SU-DHL-6 (cell line): ENCODE measurements around the gene AAR2.

ENCODE experiments used
- H2AFZ ChIP-seq: fragments of 200-600 bp; sonication (generic); 2 replicates; pipeline ENCODE4 v1.6.1; 2014; ENCODE audit warnings: low read depth, mild to moderate bottlenecking, moderate library complexity, mixed read lengths, antibody characterized with exemption, low read length; ENCODE audit not compliant: severe bottlenecking
- H3F3A ChIP-seq: fragments of 200-600 bp; shearing (Covaris generic); 2 replicates; pipeline ENCODE4 v1.6.0; 2016; ENCODE audit warnings: antibody characterized with exemption, mild to moderate bottlenecking; ENCODE audit not compliant: insufficient read depth
- H3K27ac ChIP-seq: fragments of 200-600 bp; sonication (generic); 2 replicates; pipeline ENCODE4 v1.5.1; 2016; ENCODE audit warnings: low read depth, mild to moderate bottlenecking, low read length, moderate library complexity, mixed read lengths
- H3K27me3 ChIP-seq: fragments of 200-600 bp; sonication (generic), shearing (Covaris generic); 2 replicates; pipeline ENCODE4 v1.6.0; 2014; ENCODE audit warnings: mild to moderate bottlenecking, low read length
- H3K36me3 ChIP-seq: fragments of 200-600 bp; sonication (generic); 2 replicates; pipeline ENCODE4 v1.6.1; 2014; ENCODE audit warnings: mild to moderate bottlenecking, low read length, mixed read lengths
- H3K4me2 ChIP-seq: fragments of 300-600, 200-600 bp; shearing (Covaris generic), sonication (generic); 2 replicates; pipeline ENCODE4 v1.6.0; 2014; ENCODE audit warnings: low read length, low read depth, mild to moderate bottlenecking; ENCODE audit not compliant: poor library complexity, severe bottlenecking
- H3K4me3 ChIP-seq: fragments of 200-600 bp; sonication (generic); 2 replicates; pipeline ENCODE4 v1.5.1; 2014; ENCODE audit warnings: antibody characterized with exemption, low read length, mild to moderate bottlenecking, mixed read lengths; ENCODE audit not compliant: insufficient read depth, poor library complexity, severe bottlenecking
- H3K79me2 ChIP-seq: fragments of 200-600 bp; sonication (generic); 2 replicates; pipeline ENCODE4 v1.6.1; 2014; ENCODE audit warnings: mild to moderate bottlenecking, low read length, moderate library complexity; ENCODE audit not compliant: insufficient read depth
- H3K9ac ChIP-seq: fragments of 200-600 bp; sonication (generic); 2 replicates; pipeline ENCODE4 v1.7.0; 2014; ENCODE audit warnings: mild to moderate bottlenecking, low read length
- H3K9me2 ChIP-seq: fragments of 200-600 bp; sonication (generic); replicated peaks from 2 replicates; pipeline ENCODE4 v1.6.1; 2014; ENCODE audit warnings: low read length; ENCODE audit not compliant: insufficient read depth
- H3K9me3 ChIP-seq: fragments of 200-600 bp; sonication (generic); 2 replicates; pipeline ENCODE4 v1.6.1; 2014; ENCODE audit warnings: low read length, mixed read lengths; ENCODE audit not compliant: insufficient read depth
- H4K20me1 ChIP-seq: fragments of 200-600 bp; sonication (generic); 2 replicates; pipeline ENCODE4 v1.6.1; 2014; ENCODE audit warnings: low read depth, mild to moderate bottlenecking, antibody characterized with exemption, low read length, moderate library complexity, mixed read lengths
- EZH2phosphoT487 ChIP-seq: fragments of 200-600 bp; sonication (generic), shearing (Covaris generic); conservative IDR thresholded peaks from 2 replicates; pipeline ENCODE4 v1.6.1; 2018; ENCODE audit warnings: mild to moderate bottlenecking, antibody characterized with exemption, low read length, moderate library complexity, mixed read lengths
- TF ChIP-seq, protein P1 (sequence below): fragments of 200-600 bp; sonication (generic); IDR thresholded peaks from one replicate; pipeline ENCODE4 v1.5.1; 2017; ENCODE audit warnings: antibody characterized with exemption, mild to moderate bottlenecking, low read length, moderate library complexity; ENCODE audit not compliant: insufficient read depth, poor library complexity, severe bottlenecking

AAR2 gene

DNA sequence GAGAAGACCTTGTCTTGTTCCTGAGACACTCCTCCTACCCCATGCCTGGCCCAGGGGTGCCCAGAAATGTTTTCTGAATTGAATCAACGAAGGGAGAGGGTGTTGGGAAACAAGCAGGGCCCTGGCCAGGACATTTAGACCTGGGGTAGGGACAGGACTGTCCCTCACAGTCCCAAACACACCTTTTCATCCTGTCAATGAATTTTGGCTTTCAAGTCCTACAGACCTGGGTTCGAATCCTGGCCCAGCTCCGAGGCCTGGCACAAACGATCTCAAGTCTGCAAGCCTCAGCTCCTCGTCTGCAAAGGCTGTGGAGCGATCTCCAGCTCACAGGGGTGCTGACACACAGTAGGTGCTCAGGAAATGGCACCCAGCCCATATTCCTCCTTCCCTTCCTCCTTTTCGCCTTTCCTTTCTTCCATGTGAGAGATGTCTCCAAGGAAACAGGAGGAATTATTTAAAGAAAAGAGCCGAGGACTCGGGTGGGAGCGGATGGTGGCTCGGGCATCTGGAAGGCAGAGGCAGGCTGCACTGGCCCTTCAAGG, 62.6 kb downstream of the AAR2 start:
- H3K27me3 ChIP-seq = no peaks in the 10 kb centered on the region
- no peak overlapping the region for H3K27ac ChIP-seq
- H3K36me3 ChIP-seq = no peaks in the 10 kb centered on the region
- no peaks in the 10 kb centered on the region for H3K79me2 ChIP-seq
- no peaks in the 10 kb centered on the region for H3F3A ChIP-seq
- no peak overlapping the region for H3K9ac ChIP-seq
- H3K9me2 ChIP-seq = no peaks in the 10 kb centered on the region
- TF ChIP-seq EZH2phosphoT487 = no peak
- TF ChIP-seq, protein P1, sequence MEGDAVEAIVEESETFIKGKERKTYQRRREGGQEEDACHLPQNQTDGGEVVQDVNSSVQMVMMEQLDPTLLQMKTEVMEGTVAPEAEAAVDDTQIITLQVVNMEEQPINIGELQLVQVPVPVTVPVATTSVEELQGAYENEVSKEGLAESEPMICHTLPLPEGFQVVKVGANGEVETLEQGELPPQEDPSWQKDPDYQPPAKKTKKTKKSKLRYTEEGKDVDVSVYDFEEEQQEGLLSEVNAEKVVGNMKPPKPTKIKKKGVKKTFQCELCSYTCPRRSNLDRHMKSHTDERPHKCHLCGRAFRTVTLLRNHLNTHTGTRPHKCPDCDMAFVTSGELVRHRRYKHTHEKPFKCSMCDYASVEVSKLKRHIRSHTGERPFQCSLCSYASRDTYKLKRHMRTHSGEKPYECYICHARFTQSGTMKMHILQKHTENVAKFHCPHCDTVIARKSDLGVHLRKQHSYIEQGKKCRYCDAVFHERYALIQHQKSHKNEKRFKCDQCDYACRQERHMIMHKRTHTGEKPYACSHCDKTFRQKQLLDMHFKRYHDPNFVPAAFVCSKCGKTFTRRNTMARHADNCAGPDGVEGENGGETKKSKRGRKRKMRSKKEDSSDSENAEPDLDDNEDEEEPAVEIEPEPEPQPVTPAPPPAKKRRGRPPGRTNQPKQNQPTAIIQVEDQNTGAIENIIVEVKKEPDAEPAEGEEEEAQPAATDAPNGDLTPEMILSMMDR = no peak
- no peak overlapping the region for H3K4me3 ChIP-seq
- no peak overlapping the region for H3K4me2 ChIP-seq
- H4K20me1 ChIP-seq = no peaks in the 10 kb centered on the region
- no peaks in the 10 kb centered on the region for H3K9me3 ChIP-seq
- no peak overlapping the region for H2AFZ ChIP-seq

DNA sequence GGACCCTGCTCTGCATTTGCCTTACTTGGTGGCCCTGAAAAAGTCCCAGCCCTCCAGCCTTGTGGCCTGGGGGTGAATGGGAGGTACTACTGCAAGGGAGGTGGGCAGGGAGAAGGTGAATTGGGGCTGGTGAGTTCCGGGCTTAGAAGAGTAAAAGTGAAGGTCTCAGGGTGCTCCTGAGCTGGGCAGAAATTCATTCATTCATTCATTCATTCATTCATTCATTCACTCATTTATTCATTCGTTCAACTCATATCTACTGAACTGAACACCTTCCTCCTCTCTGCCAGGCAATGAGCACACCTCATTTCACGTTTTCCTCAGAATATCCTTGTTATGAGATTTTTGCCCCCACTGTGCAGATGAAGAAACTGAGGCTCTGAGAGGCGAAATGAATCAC, 63.2 kb downstream of the AAR2 start:
- Histone ChIP-seq H3K4me2 (no peak overlapping the region), H4K20me1 (no peaks in the 10 kb centered on the region), H3K9ac (no peak overlapping the region), H3K4me3 (no peak overlapping the region), H3K36me3 (no peaks in the 10 kb centered on the region), H3F3A (no peaks in the 10 kb centered on the region), H3K27ac (no peak overlapping the region), H3K9me3 (no peaks in the 10 kb centered on the region), H3K27me3 (no peaks in the 10 kb centered on the region), H2AFZ (no peak overlapping the region), H3K9me2 (no peaks in the 10 kb centered on the region), H3K79me2 (no peaks in the 10 kb centered on the region)
- TF ChIP-seq, protein P1 = no peak
- TF ChIP-seq EZH2phosphoT487 = no peak

DNA sequence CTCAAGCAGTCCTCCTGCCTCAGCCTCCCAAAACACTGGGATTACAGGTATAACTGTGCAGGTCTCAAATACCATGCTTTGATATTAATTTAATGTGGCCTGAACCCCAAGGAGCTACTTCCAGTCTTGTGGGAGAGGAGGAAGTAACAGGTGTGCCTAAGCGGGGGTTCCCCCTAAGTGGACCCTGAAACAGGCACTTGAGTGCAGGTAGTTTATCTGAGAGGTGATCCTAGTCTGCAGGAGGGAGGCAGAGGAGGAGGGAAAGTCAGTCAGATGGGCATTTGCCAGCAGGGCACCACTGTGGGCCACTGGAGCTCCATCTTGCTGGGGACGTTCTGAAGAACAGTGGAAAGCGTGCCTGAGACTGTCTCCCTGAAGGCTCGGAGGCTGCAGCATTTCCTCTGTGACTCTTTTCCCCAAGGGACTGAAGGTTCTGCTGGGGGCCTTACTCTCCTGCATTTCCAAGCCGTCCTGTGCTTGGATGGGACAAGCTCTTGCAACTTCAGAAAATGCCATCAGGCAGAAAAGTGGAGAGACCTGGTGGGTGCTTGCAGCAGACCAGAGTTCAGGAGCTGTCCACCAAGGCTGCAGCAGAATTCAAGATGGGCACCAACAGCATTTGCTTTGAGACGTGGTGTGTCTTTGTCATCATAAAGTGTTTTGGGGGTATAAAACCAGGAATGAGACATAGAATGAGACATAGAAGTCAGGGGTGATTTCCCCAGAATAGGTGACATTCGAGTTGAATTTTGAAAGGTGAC, 65.3 kb downstream of the AAR2 start:
- no peaks in the 10 kb centered on the region for H3K79me2 ChIP-seq
- no peak overlapping the region for H3K9ac ChIP-seq
- no peaks in the 10 kb centered on the region for H3K36me3 ChIP-seq
- no peak overlapping the region for H3K4me2 ChIP-seq
- H4K20me1 ChIP-seq = no peaks in the 10 kb centered on the region
- no peak overlapping the region for H3K27ac ChIP-seq
- H3K9me2 ChIP-seq = no peaks in the 10 kb centered on the region
- H2AFZ ChIP-seq = no peak overlapping the region
- no peaks in the 10 kb centered on the region for H3F3A ChIP-seq
- no peaks in the 10 kb centered on the region for H3K9me3 ChIP-seq
- no peak for TF ChIP-seq EZH2phosphoT487
- TF ChIP-seq, protein P1 = no peak
- no peaks in the 10 kb centered on the region for H3K27me3 ChIP-seq
- no peak overlapping the region for H3K4me3 ChIP-seq
